GM18508 (cell line): Measurements from ENCODE around the gene SLIT3.

ENCODE experiments used
- ATAC-seq: cut with Tn5 transposase; IDR thresholded peaks from one replicate; pipeline ENCODE4 v1.9.1; 2021; ENCODE audit warnings: moderate number of reproducible peaks; ENCODE audit not compliant: insufficient read depth, unreplicated experiment

Gene SLIT3

GRCh38 chr5:168948746-168949145, 352.2 kb downstream of the SLIT3 start:
- no peak for ATAC-seq

GRCh38 chr5:168947212-168947868, 353.6 kb downstream of the SLIT3 start:
- no peak for ATAC-seq

DNA sequence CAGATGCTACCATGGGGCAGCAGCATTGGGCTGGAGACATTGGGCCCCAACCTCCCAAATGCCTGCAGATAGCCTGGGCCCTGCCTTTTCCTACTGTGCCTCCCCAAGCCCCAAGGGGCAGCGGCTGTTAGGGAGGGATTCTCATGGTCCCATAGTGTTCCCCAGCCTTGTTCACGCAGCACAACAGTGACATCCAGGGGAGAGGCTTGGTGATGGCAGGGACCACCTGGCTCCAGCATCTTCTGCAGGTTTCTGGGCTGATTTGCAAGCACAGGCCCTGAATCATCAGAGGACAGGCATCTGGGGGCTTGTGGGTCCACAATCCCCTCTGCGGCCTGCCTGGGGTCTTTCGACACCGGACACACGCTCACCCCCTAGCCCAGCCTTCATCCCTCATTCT, 354.6 kb downstream of the SLIT3 start:
- no peak for ATAC-seq

DNA sequence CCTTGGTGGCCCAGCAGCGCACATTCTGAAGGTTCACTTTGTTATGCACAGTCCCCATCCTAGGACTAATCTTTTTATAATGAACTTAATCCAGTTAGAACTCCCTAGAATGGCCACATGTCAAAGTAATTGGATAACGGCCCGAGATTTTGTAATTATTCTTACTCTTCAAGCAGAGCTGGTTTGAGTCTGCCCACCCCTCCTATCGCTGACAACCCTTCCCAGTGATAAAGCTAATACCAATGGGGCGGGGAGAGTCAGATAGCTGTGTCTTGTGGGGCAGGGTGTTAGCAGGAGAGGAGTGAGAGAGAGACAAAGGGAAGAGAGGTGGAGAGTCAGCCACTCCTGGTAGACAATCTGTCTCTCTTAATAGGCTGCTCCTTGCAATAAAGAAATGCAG, 356.9 kb downstream of the SLIT3 start:
- no peak for ATAC-seq

DNA sequence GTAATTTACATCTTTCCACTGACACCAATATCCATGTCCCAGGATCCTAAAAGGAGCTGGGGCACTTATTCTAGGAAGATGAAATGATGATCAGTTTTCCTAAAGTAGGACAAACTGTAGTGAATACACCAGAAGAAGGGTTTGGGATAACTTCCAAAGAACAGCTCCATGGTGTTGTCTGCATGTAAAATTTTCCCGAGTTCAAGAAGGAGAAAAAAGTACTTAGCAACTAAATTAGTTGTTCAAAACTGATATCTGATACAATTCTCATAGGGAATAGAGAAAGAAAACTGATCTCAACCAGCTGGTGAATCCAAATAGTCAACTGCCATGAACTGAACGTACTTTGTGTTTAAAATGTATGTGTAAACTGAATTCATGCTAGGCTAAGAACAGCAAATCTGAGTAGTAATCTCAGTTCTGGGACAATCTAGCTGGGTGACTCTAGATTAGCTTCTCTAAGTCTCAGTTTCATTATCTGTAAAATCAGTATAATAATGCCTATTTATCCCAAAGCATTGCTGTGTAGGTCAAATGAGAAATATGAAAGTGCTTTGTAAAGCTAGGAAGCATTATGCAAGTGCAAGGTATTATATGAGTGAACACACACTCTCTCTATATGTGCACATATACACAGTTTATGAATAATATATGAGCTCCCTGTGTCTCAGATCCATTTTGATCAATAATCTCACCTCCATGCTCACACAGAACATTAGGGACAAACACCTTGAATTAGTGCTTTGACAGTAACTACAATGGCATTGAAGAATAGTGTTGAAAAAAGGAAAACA, 357.7 kb downstream of the SLIT3 start:
- no peak for ATAC-seq

- no peak for ATAC-seq
These were observed 359.0 kb downstream of the SLIT3 start for GRCh38 chr5:168941901-168942300.

DNA sequence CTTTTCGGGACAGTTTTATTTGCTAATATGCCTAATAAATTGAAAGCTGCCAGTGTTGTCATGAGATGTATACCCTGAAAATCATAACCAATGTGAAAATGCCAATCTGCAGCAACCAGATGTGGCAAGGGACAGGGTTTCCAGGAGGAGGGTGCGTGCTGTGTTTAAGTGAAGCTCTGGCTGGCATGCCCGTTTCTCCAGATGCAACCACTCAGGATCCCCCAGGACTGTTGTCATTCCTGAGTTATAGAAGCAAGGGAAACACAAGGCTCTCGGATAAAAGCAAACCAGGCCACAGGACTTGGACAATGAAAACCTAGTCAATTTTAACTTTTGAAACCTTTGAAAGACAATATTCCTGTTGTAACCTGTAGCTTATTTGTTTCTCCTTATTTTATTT, 360.2 kb downstream of the SLIT3 start:
- no peak for ATAC-seq

DNA sequence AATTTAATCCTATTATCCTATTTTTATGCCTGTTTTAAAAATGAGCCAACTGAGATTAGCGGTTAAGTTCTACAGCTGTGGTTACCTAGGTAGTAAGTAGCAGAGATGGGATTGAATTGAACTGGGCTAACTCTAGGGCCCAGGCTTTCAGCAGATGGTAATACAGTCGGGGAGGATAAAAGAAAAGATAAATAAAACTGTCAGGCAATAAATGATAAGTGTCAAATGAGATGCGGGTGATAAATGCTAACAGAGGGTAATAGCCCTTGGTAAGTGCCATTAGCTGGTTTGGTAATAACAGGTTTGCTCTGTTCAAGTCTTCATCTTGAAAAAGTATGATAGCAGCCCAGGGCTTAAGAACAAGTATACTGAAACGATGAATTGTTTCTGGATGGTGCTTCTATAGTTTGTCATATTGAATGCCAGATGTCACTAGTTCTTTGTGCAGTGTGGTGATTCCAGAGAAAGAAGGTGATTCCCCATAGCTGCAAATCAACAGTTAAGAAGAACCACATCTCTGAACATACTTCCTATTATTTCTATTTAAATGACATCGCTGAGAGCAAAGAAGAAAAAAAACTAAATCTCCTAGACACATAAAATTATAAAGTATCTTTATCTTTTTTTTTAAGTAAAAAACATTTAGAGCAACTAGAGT, 360.9 kb downstream of the SLIT3 start:
- ATAC-seq, result no peak

GRCh38 chr5:168939156-168939800, 361.7 kb downstream of the SLIT3 start:
- ATAC-seq, result no peak

DNA sequence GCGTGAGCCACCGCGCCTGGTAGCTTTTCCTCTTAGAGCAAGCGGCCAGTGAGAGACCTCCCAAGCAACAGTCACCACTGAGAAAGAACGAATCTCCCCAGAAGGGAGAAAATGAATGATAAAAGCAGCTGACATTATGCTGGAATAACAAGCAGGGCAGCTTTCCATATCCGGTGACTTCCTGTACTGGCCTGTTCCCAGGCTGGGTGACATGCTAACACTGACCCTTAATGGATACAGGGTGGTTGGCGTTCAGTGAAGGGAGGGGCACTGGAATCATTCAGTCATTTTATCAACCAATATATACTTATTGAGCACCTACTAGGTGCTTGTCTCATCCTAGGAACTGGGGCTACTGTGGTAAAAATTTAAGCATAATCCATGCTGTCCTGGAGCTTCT, 364.4 kb downstream of the SLIT3 start:
- no peak for ATAC-seq

GRCh38 chr5:168935183-168935582, 365.8 kb downstream of the SLIT3 start:
- ATAC-seq, result no peak

DNA sequence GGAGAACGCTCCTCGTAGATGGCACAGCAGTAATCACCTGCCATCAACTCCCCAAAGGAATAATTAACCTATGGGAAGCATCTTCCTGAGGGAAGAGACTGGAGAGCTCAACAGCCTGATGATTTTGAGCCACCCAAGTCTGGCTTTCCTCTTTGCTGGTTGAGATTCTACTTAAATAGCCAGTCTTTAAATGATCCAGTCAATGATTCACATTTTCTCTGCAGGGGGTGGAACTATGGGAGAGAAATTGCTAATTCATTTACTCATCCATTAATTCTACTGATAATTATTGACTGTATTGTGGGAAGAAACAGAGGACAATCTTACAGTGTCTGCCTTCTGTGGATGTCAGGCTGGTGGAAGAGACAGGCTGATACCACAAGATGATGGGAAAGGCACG, 366.8 kb downstream of the SLIT3 start:
- ATAC-seq, result no peak

GRCh38 chr5:168932400-168933189, 368.3 kb downstream of the SLIT3 start:
- ATAC-seq, result no peak

DNA sequence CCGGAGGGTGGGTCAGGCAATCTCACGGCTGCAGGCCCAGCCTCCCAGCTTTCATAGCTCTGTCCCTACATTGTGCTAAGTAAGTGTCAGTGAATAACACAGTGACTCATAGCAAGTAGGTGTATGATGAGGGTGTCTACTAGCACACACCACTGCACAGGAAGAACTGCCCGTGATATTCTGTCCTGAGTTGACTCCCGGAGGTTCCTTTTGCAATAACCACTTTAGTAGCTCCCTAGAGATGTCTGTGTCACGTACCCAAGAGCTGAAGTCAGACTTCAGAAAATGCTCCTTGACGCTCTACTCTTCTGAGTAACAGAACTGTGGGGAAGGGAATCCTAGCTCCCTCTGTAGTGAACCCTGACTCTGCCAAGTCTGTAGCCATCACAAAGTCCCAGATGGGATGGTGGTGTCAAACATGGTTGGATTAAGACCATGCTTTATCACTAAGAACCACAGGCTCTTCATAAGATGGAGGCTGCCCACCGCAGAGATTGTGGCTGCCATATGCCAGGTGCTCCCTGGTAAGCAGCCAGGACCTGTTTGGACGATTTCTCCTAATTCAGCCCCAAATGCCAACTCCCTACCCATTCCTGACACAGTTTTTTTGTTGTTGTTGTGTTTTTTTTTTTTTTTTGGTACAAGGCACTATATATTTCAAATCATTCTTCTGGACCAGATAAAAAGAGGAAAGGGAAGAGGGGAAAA, 369.1 kb downstream of the SLIT3 start:
- no peak for ATAC-seq

DNA sequence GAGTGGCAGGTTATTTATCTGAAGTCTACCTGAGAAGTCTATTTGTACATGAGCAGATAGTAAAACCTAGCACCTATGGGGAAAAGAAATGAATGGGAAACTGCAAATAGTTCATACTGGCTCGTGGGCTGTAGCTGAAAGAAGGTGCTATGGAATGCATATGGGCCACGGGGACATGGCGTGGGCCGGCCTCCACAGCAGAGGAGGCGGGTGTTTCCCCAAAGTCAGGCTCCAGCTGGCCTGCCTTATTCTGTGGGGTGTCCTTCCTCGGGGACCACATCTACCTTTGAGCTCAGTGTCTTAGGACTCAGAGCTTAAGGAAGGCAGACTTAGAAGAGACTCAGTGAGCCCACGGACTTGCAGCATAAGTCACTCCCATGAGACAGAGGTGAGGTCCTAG, 371.3 kb downstream of the SLIT3 start:
- no peak for ATAC-seq

DNA sequence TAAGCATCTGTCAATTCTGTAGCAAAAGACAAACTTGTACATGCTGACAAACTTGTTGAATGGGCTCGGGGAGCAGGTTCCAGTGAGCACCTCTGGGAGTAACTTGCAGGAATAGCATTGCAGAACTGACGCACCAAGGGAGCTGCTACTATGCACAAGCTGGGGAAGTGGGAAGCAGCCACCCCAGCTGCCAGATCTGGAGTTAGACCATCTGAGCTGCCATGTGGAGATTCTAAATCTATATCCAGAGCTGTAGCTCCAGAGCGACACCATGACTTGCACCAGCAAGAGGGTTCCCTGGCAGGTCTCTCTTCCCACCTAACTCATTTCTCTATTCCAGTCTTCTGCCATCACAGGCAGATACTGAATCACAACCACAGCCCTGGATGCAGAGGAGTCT, 375.8 kb downstream of the SLIT3 start:
- ATAC-seq, result no peak

- ATAC-seq, result no peak
These were observed 379.6 kb downstream of the SLIT3 start for GRCh38 chr5:168921147-168921866.

- ATAC-seq, result no peak
These were observed 380.7 kb downstream of the SLIT3 start for GRCh38 chr5:168920019-168920810.
